OCI-LY3 (cell line): ENCODE measurements around the gene BABAM2.

ENCODE experiments used
- H2AFZ ChIP-seq: fragments of 200-600, 300-600 bp; shearing (Covaris generic); 2 replicates; pipeline ENCODE4 v1.6.0; 2014; ENCODE audit warnings: antibody characterized with exemption, low read depth, low read length
- H3K27ac ChIP-seq: fragments of 200-600, 300-600 bp; sonication (generic); 2 replicates; pipeline ENCODE4 v1.5.1; 2014; ENCODE audit warnings: mild to moderate bottlenecking, low read length, moderate library complexity, mixed read lengths
- H3K27me3 ChIP-seq: fragments of 200-600, 300-600 bp; sonication (generic); 2 replicates; pipeline ENCODE4 v1.6.1; 2014; ENCODE audit warnings: low read depth, low read length, mixed read lengths
- H3K36me3 ChIP-seq: fragments of 200-600, 300-600 bp; sonication (generic); replicated peaks from 2 replicates; pipeline ENCODE3; 2014; ENCODE audit warnings: low read depth, low read length, mixed read lengths
- H3K4me1 ChIP-seq: fragments of 300-600, 200-600 bp; sonication (generic); 2 replicates; pipeline ENCODE4 v1.6.1; 2014; ENCODE audit warnings: low read length, mixed read lengths
- H3K4me2 ChIP-seq: fragments of 200-600, 300-600 bp; sonication (generic); 2 replicates; pipeline ENCODE4 v1.6.1; 2014; ENCODE audit warnings: low read length, mixed read lengths
- H3K4me3 ChIP-seq: fragments of 300-600, 200-600 bp; sonication (generic); 2 replicates; pipeline ENCODE4 v1.5.1; 2014; ENCODE audit warnings: antibody characterized with exemption, mild to moderate bottlenecking, low read length, moderate library complexity
- H3K79me2 ChIP-seq: fragments of 300-600, 200-600 bp; shearing (Covaris generic); 2 replicates; pipeline ENCODE4 v1.6.1; 2014; ENCODE audit warnings: mild to moderate bottlenecking, low read length, mixed read lengths
- H3K9ac ChIP-seq: fragments of 300-600, 200-600 bp; shearing (Covaris generic); 2 replicates; pipeline ENCODE4 v1.6.0; 2014; ENCODE audit warnings: mild to moderate bottlenecking, low read length, moderate library complexity
- H3K9me3 ChIP-seq: fragments of 200-600, 300-600 bp; shearing (Covaris generic); 2 replicates; pipeline ENCODE4 v1.6.1; 2014; ENCODE audit warnings: low read length, mixed read lengths; ENCODE audit not compliant: insufficient read depth
- H4K20me1 ChIP-seq: fragments of 200-600, 300-600 bp; sonication (generic); 2 replicates; pipeline ENCODE4 v1.6.1; 2016; ENCODE audit warnings: low read length, mixed read lengths; ENCODE audit not compliant: insufficient read depth
- EZH2phosphoT487 ChIP-seq: fragments of 200-600 bp; shearing (Covaris generic); IDR thresholded peaks from 2 replicates; pipeline ENCODE4 v1.6.1; 2018; ENCODE audit warnings: antibody characterized with exemption, mixed run types, low read depth
- TF ChIP-seq, protein P1 (sequence below): fragments of 200-600, 300-600 bp; sonication (generic); IDR thresholded peaks from 2 replicates; pipeline ENCODE4 v1.5.1; 2014; ENCODE audit warnings: antibody characterized with exemption, low read length, low read depth

BABAM2 gene

DNA sequence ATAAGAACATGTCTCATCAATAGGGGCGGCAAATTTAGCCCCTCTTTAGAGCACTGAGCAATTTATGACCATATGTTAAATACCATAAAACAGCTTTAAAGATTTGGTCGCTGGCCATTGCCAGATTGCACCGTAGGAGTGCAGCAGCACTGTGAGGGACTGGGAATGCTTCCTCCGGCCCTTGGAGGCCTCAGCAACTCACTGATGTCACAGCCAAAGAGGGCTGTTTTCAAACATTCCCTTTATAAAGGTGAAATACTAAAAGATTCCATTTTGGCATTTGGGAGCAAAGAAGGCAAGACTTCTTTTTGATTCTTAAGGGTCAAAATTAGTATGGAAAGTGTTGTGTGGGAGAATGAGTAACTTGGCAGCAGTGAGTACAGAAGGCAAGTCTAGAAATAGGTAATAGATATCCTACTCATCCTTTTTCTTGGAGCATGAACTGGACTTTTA lies 63.7 kb downstream of the BABAM2 start:
- no peaks in the 10 kb centered on the region for H4K20me1 ChIP-seq
- no peak overlapping the region for H2AFZ ChIP-seq
- no peaks in the 10 kb centered on the region for H3K4me1 ChIP-seq
- H3K9ac ChIP-seq: no peak overlapping the region
- H3K4me2 ChIP-seq: no peak overlapping the region
- H3K27me3 ChIP-seq: no peaks in the 10 kb centered on the region
- TF ChIP-seq EZH2phosphoT487: no peak
- TF ChIP-seq, protein P1, sequence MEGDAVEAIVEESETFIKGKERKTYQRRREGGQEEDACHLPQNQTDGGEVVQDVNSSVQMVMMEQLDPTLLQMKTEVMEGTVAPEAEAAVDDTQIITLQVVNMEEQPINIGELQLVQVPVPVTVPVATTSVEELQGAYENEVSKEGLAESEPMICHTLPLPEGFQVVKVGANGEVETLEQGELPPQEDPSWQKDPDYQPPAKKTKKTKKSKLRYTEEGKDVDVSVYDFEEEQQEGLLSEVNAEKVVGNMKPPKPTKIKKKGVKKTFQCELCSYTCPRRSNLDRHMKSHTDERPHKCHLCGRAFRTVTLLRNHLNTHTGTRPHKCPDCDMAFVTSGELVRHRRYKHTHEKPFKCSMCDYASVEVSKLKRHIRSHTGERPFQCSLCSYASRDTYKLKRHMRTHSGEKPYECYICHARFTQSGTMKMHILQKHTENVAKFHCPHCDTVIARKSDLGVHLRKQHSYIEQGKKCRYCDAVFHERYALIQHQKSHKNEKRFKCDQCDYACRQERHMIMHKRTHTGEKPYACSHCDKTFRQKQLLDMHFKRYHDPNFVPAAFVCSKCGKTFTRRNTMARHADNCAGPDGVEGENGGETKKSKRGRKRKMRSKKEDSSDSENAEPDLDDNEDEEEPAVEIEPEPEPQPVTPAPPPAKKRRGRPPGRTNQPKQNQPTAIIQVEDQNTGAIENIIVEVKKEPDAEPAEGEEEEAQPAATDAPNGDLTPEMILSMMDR: no peak
- H3K36me3 ChIP-seq: peaks cover 4% of the 10 kb centered on the region
- no peak overlapping the region for H3K4me3 ChIP-seq
- H3K27ac ChIP-seq: no peak overlapping the region
- H3K9me3 ChIP-seq: no peaks in the 10 kb centered on the region
- H3K79me2 ChIP-seq: no peaks in the 10 kb centered on the region

DNA sequence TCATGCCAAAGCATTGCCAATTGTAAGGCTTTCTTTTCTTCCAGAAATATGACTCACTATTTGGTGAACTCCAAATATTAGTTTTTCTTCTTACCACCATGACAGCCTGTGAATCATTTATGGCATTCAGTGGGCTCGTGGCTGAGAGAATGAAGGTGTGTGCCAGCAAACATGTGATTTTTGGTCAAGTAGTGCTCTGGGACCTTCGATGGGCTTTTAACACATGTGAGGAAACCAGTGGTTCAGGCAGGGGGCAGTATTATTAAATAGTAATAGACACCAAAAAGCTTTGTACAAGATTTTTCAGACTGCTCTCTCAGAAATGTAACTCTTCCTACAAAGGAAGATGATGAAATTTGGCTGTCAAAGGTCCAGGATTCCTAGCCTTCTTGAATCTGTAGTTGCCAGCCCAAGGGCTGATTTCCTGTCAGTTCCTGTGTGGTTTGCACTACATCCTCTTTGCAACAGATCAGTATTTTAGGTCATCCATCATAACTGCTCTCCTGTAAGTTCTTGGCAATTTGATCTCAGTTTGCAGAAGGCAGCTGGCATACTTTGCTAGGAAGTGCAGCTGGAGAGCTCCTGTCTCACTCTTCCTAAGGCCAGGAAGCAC lies 64.3 kb downstream of the BABAM2 start:
- H3K27ac ChIP-seq: no peak overlapping the region
- no peak overlapping the region for H3K4me2 ChIP-seq
- H3K79me2 ChIP-seq: no peaks in the 10 kb centered on the region
- no peaks in the 10 kb centered on the region for H3K27me3 ChIP-seq
- no peaks in the 10 kb centered on the region for H4K20me1 ChIP-seq
- no peak for TF ChIP-seq EZH2phosphoT487
- TF ChIP-seq, protein P1: peak; percentile 29
- H3K9ac ChIP-seq: no peak overlapping the region
- no peak overlapping the region for H3K4me3 ChIP-seq
- H3K9me3 ChIP-seq: no peaks in the 10 kb centered on the region
- peaks cover 4% of the 10 kb centered on the region for H3K36me3 ChIP-seq
- no peak overlapping the region for H2AFZ ChIP-seq
- H3K4me1 ChIP-seq: no peaks in the 10 kb centered on the region

DNA sequence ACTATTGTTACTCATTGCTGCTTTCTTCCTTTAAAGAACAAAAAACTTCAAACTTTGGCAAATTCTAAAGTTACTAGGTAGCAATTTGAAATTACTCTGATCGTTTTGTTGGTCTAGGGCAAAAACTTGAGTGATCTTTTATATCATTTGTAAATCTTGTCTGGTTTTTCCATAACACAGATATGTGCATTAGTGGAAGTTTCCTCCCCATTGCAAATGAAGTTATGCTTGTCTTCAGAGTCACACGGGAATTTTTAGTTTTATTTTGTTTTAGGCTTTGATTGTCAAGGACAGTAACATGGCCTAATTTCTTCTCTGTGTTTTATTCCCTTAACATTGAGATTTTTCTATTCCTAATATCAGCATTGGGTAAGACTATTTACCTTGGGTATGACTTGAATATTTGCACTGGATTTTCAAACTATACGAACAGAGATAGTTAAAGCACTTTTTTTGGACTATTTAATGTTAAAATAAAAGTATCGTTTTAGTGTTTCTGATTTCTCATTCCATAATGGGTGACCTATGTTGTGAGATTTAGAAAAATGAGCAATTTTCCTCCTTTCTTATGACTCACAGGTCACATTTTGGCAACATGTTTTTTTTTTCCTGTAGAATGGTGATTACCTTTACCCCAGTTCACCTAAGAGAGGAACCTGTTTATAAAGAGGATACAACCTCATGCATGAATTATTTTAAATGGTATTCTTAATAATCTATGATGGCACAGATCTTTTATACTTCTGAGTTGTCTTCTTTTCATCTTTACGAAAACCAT lies 65.0 kb downstream of the BABAM2 start:
- Histone ChIP-seq H4K20me1 (no peaks in the 10 kb centered on the region), H3K9ac (no peak overlapping the region), H3K4me2 (no peak overlapping the region), H3K4me1 (no peaks in the 10 kb centered on the region), H3K27me3 (no peaks in the 10 kb centered on the region), H3K4me3 (no peak overlapping the region), H3K9me3 (no peaks in the 10 kb centered on the region), H3K27ac (no peak overlapping the region), H2AFZ (no peak overlapping the region), H3K79me2 (no peaks in the 10 kb centered on the region), H3K36me3 (peaks cover 4% of the 10 kb centered on the region)
- TF ChIP-seq, protein P1: no peak
- TF ChIP-seq EZH2phosphoT487: no peak

DNA sequence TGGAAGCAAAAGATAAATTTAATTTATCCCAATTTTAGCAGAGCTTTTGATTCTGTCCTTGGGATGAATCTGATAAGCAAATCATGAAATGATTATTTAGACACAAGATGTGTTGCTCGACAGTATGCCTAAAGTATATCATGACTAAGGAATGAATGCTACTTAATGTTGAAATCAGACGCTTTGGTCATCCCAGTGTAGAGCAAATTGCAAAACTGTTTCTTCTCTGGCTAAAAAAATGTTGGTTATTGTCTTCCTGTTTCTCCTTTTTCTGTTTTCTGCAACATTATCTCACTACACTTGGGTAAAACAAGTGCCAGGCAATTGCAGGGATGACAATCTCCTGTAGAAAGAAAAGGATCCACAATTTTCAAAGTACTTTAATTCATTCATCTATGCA lies 66.4 kb downstream of the BABAM2 start:
- H3K9ac ChIP-seq: no peak overlapping the region
- H3K4me1 ChIP-seq: no peaks in the 10 kb centered on the region
- H4K20me1 ChIP-seq: no peaks in the 10 kb centered on the region
- no peak overlapping the region for H3K27ac ChIP-seq
- no peaks in the 10 kb centered on the region for H3K27me3 ChIP-seq
- H3K4me3 ChIP-seq: no peak overlapping the region
- H3K9me3 ChIP-seq: no peaks in the 10 kb centered on the region
- peaks cover 3% of the 10 kb centered on the region for H3K36me3 ChIP-seq
- no peaks in the 10 kb centered on the region for H3K79me2 ChIP-seq
- H2AFZ ChIP-seq: no peak overlapping the region
- TF ChIP-seq EZH2phosphoT487: no peak
- TF ChIP-seq, protein P1: no peak
- no peak overlapping the region for H3K4me2 ChIP-seq
